Naive thymus-derived CD4-positive, alpha-beta T cell (primary cell): ENCODE results near the gene RELL2. TPM values are rescaled to one million over a fixed set of nuclear protein-coding genes. Genes with fewer than 3 reads are reported as not detected.

Experiments used
- ATAC-seq: fragments of 150-1000 bp; cut with Tn5 transposase; 2 replicates; pipeline ENCODE4 v1.10.0; 2021; ENCODE audit warnings: mild to moderate bottlenecking, moderate library complexity
- CTCF ChIA-PET: fragments of 350-600 bp; sonication (Branson Sonifier 250); formaldehyde crosslinking; loops from one replicate; lab custom pipeline; 2021; ENCODE audit warnings: antibody characterized with exemption; lab: Charles Lee
- POLR2A ChIA-PET: fragments of 350-600 bp; sonication (Branson Sonifier 250); formaldehyde crosslinking; loops from one replicate; lab custom pipeline; 2021; ENCODE audit warnings: antibody characterized with exemption, inconsistent platforms; lab: Charles Lee
- DNase-seq, 9 donors: peaks; one replicate each; pipeline versions ENCODE4 v3.0.0 to v3.0.0-alpha.2; 2020 to 2022; ENCODE audit warnings: mixed read lengths in 1 of 9
- H3K27ac ChIP-seq: one replicate; pipeline ENCODE4 v1.7.0; 2013; ENCODE audit warnings: mild to moderate bottlenecking, low read depth, low read length, moderate library complexity
- H3K27me3 ChIP-seq, 2 donors: one replicate each; pipeline ENCODE4 v1.7.0; 2013; ENCODE audit warnings: low read length in 2 of 2, mild to moderate bottlenecking in 2 of 2, moderate library complexity in 2 of 2; ENCODE audit not compliant: control insufficient read depth in 2 of 2, insufficient read depth in 2 of 2
- H3K36me3 ChIP-seq, 3 experiments: 1 replicate in 2 of 3; 2 replicates in 1 of 3; pipeline ENCODE4 v1.7.0; 2013; ENCODE audit warnings: low read length in 3 of 3, mild to moderate bottlenecking in 3 of 3, moderate library complexity in 1 of 3; ENCODE audit not compliant: insufficient read depth in 3 of 3, control insufficient read depth in 2 of 3
- H3K4me1 ChIP-seq, 2 donors: one replicate each; pipeline ENCODE4 v1.7.0; 2013; ENCODE audit warnings: low read length in 2 of 2, mild to moderate bottlenecking in 2 of 2, moderate library complexity in 1 of 2; ENCODE audit not compliant: control insufficient read depth in 2 of 2, insufficient read depth in 2 of 2
- H3K4me3 ChIP-seq: 2 replicates; pipeline ENCODE4 v1.7.0; 2013; ENCODE audit warnings: mild to moderate bottlenecking, low read length
- H3K9me3 ChIP-seq, 3 experiments: 1 replicate in 2 of 3; 2 replicates in 1 of 3; pipeline ENCODE4 v1.7.0; 2013; ENCODE audit warnings: low read length in 3 of 3; ENCODE audit not compliant: control insufficient read depth in 2 of 3
- H3K27ac Mint-ChIP-seq, 9 donors: one replicate each; pipeline ENCODE4 v1.8.0; 2020 to 2022; ENCODE audit warnings: mixed read lengths in 9 of 9, mild to moderate bottlenecking in 8 of 9, moderate library complexity in 5 of 9, inconsistent platforms in 2 of 9
- H3K27me3 Mint-ChIP-seq, 5 donors: one replicate each; pipeline ENCODE4 v1.8.0; 2021 to 2022; ENCODE audit warnings: mixed read lengths in 5 of 5, mild to moderate bottlenecking in 1 of 5
- H3K36me3 Mint-ChIP-seq, 5 donors: one replicate each; pipeline ENCODE4 v1.8.0; 2020 to 2022; ENCODE audit warnings: mixed read lengths in 5 of 5, mild to moderate bottlenecking in 3 of 5, inconsistent platforms in 1 of 5
- H3K4me1 Mint-ChIP-seq, 7 donors: one replicate each; pipeline ENCODE4 v1.8.0; 2020 to 2022; ENCODE audit warnings: mixed read lengths in 7 of 7, mild to moderate bottlenecking in 3 of 7, inconsistent platforms in 1 of 7
- H3K4me3 Mint-ChIP-seq, 10 donors: one replicate each; pipeline ENCODE4 v1.8.0; 2020 to 2022; ENCODE audit warnings: mild to moderate bottlenecking in 10 of 10, mixed read lengths in 10 of 10, moderate library complexity in 6 of 10, inconsistent platforms in 2 of 10
- H3K9me3 Mint-ChIP-seq, 11 donors: one replicate each; pipeline ENCODE4 v1.8.0; 2020 to 2022; ENCODE audit warnings: mixed read lengths in 11 of 11, mild to moderate bottlenecking in 4 of 11, inconsistent platforms in 1 of 11, moderate library complexity in 1 of 11
- intact Hi-C, 2 donors: fragments of 100-400 bp; cut with micrococcal nuclease; formaldehyde crosslinking; loops; one replicate each; pipeline ENCODE4 v1.15.1; 2023
- polyA plus RNA-seq, 2 donors: library from polyadenylated mRNA; unstranded; fragments of 300-500 nt; fragmentation: Illumina TruSeq; gene quantifications; one replicate each; pipeline ENCODE4 v1.2.3, GENCODE V29; 2021
- total RNA-seq, 6 experiments: library from RNA in 5 of 6; stranded (reverse) in 5 of 6; gene quantifications; 1 replicate in 5 of 6; 2 replicates in 1 of 6; pipeline ENCODE4 v1.2.3 and lab custom pipeline; 2021 to 2026

RELL2 gene
- total and polyA plus RNA-seq, 7 experiments from 2014 or later = 1.8 to 21.7 (median 16.6) TPM

DNA sequence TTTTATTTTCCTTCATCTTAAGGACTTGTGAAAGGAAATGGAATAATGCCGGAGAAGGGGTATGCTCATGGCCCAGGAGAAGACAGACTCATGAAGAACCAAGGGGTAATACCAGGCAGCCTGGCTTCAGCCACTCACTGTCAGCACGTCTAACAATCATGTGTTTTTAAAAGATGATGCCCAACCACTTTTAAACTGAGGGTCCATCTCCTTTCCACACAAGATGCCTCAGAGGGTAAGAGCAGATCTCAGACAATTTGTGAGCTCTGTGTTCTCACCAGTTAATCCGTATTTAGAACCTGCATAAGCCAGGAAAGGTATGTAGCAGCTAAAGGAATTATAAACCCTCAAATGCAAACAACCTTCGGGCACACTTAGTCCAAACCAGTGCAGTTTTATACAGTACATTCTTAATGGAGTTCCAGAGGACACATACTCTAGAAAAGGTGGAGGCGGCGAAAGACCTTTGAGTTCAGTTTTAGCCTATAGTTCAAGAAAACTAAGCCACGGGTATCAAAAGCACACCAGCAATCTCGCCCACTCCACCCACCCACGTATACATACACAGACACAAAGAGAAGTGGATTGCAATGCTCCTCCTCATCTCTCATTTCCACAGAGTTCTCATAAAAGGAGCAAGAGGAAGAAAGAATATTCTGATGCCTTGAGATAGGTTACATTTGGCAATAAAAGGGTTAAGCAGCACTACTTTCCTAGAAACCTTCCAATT, 20.6 kb upstream of the RELL2 start:
- no peaks in the 10 kb centered on the region for H3K27me3 ChIP-seq
- Mint-ChIP-seq H3K4me3 (peak overlapping the region; percentile 94 to 100 (median 100)), H3K4me1 (peaks cover 53 to 70% (median 61%) of the 10 kb centered on the region in 7 donors), H3K36me3 (peaks cover 9 to 26% (median 9%) of the 10 kb centered on the region in 5 donors), H3K27me3 (no peaks in the 10 kb centered on the region), H3K27ac (peak overlapping the region; percentile 78 to 99 (median 94)), H3K9me3 (no peaks in the 10 kb centered on the region)
- CTCF ChIA-PET = interaction anchor here (1.1 to 8.7 kb wide), 7 partner anchors 9 to 52 kb away, joined by 3 to 222 read pairs (median 7); no protein-coding TSS in a partner anchor
- H3K27ac ChIP-seq = peak overlapping the region; percentile 97
- DNase-seq (no peak), ATAC-seq (no peak)
- no peaks in the 10 kb centered on the region for H3K9me3 ChIP-seq
- peak overlapping the region; percentile 77 for H3K4me3 ChIP-seq
- POLR2A ChIA-PET = interaction anchor here (0.7 to 7.5 kb wide), 6 partner anchors 9 to 295 kb away, joined by 3 to 124 read pairs (median 61); partner anchors contain the start of genes HDAC3 and RELL2
- peaks cover 29 to 40% of the 10 kb centered on the region in 2 donors for H3K4me1 ChIP-seq
- intact Hi-C loops = loop anchor here (5.0 to 10.0 kb wide), 9 partner anchors 34 to 1789 kb away; partner anchors contain the start of genes APBB3 (in 2 of the 2), SLC35A4 (in 2 of the 2), ANKHD1 (in 1 of the 2) and NDFIP1 (in 1 of the 2)
- peaks cover 0 to 9% (median under 1%) of the 10 kb centered on the region in 3 experiments for H3K36me3 ChIP-seq

DNA sequence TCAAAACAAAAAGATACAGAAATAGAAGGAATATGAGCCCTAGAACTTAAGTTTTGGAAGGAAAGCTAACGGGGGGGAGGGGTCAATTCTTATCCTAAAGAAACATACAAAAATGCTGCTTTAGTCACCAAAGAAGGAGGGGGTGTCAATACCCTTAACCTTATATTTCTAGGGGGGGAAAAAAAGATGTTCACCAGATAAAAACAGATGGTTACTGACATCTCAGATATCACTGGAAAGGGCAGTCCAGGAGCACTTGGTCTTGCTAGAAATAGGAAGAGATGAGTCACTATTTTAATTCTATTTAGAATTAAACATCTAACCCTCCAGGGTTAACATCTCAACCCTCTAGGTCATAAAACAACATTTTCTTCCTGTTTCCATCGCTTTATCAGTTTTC, 19.7 kb upstream of the RELL2 start:
- intact Hi-C loops = loop anchor here (5.0 to 10.0 kb wide), 9 partner anchors 35 to 1788 kb away; partner anchors contain the start of genes APBB3 (in 2 of the 2), SLC35A4 (in 2 of the 2), ANKHD1 (in 1 of the 2) and NDFIP1 (in 1 of the 2)
- ATAC-seq (no peak), DNase-seq (no peak)
- no peaks in the 10 kb centered on the region for H3K9me3 Mint-ChIP-seq
- peak overlapping the region; percentile 91 to 99 (median 95) for H3K27ac Mint-ChIP-seq
- no peaks in the 10 kb centered on the region for H3K27me3 Mint-ChIP-seq
- peak overlapping the region; percentile 97 for H3K27ac ChIP-seq
- POLR2A ChIA-PET = interaction anchor here (0.7 to 7.5 kb wide), 9 partner anchors 9 to 296 kb away, joined by 3 to 124 read pairs (median 6); partner anchors contain the start of genes HDAC3 and RELL2
- no peaks in the 10 kb centered on the region for H3K9me3 ChIP-seq
- H3K27me3 ChIP-seq = no peaks in the 10 kb centered on the region
- H3K4me1 Mint-ChIP-seq = peaks cover 48 to 65% (median 59%) of the 10 kb centered on the region in 7 donors
- H3K4me3 ChIP-seq = peak overlapping the region; percentile 77
- CTCF ChIA-PET = interaction anchor here (0.6 to 8.7 kb wide), 10 partner anchors 8 to 373 kb away, joined by 3 to 222 read pairs (median 5); no protein-coding TSS in a partner anchor
- peaks cover 23 to 32% of the 10 kb centered on the region in 2 donors for H3K4me1 ChIP-seq
- peaks cover 0 to 17% (median 5%) of the 10 kb centered on the region in 3 experiments for H3K36me3 ChIP-seq
- peak overlapping the region; percentile 94 to 100 (median 100) for H3K4me3 Mint-ChIP-seq
- H3K36me3 Mint-ChIP-seq = peaks cover 9 to 28% (median 13%) of the 10 kb centered on the region in 5 donors

DNA sequence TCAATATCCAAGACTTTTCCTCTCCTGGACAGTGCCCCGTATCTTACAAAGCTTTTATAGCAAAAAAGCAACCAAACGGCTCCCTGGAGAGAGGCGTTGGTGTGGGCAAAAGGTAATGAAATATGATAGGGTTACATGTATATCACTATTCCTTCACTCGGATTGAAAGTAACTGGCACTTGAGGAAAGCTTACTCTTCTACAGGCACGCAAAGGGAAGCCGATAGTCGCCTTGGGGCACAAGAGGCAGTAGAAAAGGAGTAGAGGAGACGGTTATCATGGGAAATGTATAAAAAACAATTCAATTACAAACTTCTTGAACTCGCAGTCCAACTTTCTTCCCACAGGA, 19.1 kb upstream of the RELL2 start:
- Mint-ChIP-seq H3K4me1 (peaks cover 42 to 60% (median 54%) of the 10 kb centered on the region in 7 donors), H3K4me3 (peak overlapping the region; percentile 94 to 100 (median 100)), H3K36me3 (peaks cover 9 to 26% (median 13%) of the 10 kb centered on the region in 5 donors), H3K27ac (peak overlapping the region; percentile 91 to 99 (median 95)), H3K27me3 (no peaks in the 10 kb centered on the region), H3K9me3 (no peaks in the 10 kb centered on the region)
- Histone ChIP-seq H3K27ac (peak overlapping the region; percentile 97), H3K27me3 (no peaks in the 10 kb centered on the region), H3K9me3 (no peaks in the 10 kb centered on the region), H3K4me1 (peaks cover 23 to 26% of the 10 kb centered on the region in 2 donors), H3K4me3 (peak overlapping the region; percentile 77), H3K36me3 (peaks cover 0 to 20% (median 5%) of the 10 kb centered on the region in 3 experiments)
- peak in 1 of 9 donors; percentile 24 for DNase-seq
- no peak for ATAC-seq
- intact Hi-C loops = loop anchor here (5.0 to 10.0 kb wide), 9 partner anchors 35 to 1787 kb away; partner anchors contain the start of genes APBB3 (in 2 of the 2), SLC35A4 (in 2 of the 2), ANKHD1 (in 1 of the 2) and NDFIP1 (in 1 of the 2)
- CTCF ChIA-PET = interaction anchor here (1.0 to 8.7 kb wide), 7 partner anchors 10 to 262 kb away, joined by 3 to 222 read pairs (median 7); no protein-coding TSS in a partner anchor
- POLR2A ChIA-PET = interaction anchor here (0.6 to 7.5 kb wide), 9 partner anchors 8 to 496 kb away, joined by 3 to 124 read pairs (median 5); partner anchors contain the start of genes HDAC3 and RELL2

DNA sequence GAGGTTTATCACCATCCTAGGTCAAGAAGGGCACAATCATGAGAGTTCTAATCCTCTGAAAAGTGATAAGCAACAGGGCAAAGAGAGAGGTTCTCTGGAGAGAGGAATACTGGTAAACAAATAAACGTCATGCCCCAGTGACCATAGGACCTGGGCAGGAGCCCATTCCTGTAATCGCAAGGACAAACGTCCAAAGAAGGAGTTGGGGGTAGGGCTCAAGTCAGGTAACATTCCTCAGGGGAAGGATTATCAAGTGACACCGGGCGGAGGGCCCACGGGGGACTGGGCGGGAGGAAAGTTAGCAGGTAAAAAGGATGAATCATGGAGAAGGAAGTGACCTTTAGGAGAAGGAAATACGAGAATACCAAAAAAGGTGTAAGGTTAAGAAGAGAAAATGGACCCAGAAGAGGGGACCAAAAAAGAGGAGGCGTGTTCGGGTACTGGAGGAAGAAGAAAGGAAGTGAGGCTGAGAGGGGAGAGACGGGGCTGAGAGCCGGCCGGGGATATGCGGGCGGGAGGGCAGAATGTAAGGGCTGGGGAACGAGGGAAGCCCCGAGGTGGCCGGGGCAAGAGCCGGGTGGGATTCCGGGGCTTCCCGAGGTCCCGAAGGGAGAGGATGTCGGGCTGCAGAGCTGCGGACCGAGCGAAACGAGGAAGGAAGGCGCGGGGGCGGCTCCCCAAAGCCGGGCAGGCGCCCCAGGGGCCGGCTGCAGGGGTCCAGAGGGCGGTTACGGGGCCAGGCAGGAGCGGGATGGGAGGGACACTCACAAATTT, 18.6 kb upstream of the RELL2 start:
- ChIA-PET POLR2A (interaction anchor here (0.6 to 7.5 kb wide), 14 partner anchors 8 to 496 kb away, joined by 3 to 124 read pairs (median 5); partner anchors contain the start of genes FCHSD1, HDAC3, RELL2 and TAF7), CTCF (interaction anchor here (0.5 to 8.7 kb wide), 15 partner anchors 11 to 927 kb away, joined by 3 to 222 read pairs (median 7); partner anchors contain the start of genes FCHSD1, HDAC3 and RELL2)
- H3K4me3 ChIP-seq = peak overlapping the region; percentile 77
- H3K9me3 Mint-ChIP-seq = no peaks in the 10 kb centered on the region
- H3K27me3 ChIP-seq = no peaks in the 10 kb centered on the region
- peak overlapping the region; percentile 91 to 99 (median 95) for H3K27ac Mint-ChIP-seq
- intact Hi-C loops = loop anchor here (5.0 to 10.0 kb wide), 9 partner anchors 36 to 1787 kb away; partner anchors contain the start of genes APBB3 (in 2 of the 2), SLC35A4 (in 2 of the 2), ANKHD1 (in 1 of the 2) and NDFIP1 (in 1 of the 2)
- H3K4me1 Mint-ChIP-seq = peaks cover 42 to 61% (median 52%) of the 10 kb centered on the region in 7 donors
- H3K9me3 ChIP-seq = no peaks in the 10 kb centered on the region
- DNase-seq (peak in 8 of 9 donors; percentile 41 to 62 (median 56)), ATAC-seq (peak; percentile 21)
- H3K27me3 Mint-ChIP-seq = no peaks in the 10 kb centered on the region
- H3K27ac ChIP-seq = peak overlapping the region; percentile 97
- peaks cover 19 to 24% of the 10 kb centered on the region in 2 donors for H3K4me1 ChIP-seq
- peak overlapping the region; percentile 94 to 100 (median 100) for H3K4me3 Mint-ChIP-seq
- H3K36me3 Mint-ChIP-seq = peaks cover 11 to 27% (median 16%) of the 10 kb centered on the region in 5 donors
- H3K36me3 ChIP-seq = peaks cover 0 to 21% (median 5%) of the 10 kb centered on the region in 3 experiments

DNA sequence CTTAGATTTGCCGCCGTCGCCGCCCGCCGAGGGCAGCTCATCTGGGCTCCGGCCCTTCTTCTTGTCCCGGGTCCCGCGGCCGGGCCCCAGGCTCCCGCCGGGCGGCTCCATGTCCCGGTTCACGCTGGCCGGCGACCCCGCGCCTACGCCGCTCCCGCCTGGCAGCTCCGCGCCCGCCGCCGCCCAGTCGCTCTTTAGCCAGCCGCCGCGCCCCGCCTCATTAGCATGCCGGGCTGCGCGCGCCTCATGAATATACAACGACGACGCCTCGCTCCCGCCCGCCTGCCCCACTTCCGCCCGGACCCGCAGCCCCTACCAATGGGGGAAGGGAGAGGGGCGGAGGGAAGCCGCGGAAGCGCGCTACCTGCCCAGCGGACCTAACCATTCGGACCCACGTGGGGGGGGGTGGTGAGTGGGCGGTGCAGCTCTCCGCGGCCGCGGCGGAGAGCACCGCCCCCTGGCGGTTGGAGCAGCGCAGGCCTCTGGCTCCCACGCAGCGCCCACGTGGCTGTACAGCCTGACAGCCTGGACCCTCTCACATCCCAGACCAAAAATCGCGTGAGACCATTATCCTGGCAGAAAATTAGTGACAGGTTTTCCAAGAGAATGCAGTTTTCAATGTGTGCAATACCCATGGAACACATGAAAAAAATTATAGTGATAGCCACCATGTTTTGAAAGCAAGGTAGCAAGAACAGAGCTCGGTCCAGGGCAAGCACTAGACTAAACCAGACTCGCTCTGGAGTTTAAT, 17.8 kb upstream of the RELL2 start, which contains the start of gene DIAPH1:
Gene DIAPH1, minus strand, starts transcription at position 197 of the 751 bp plus-strand sequence. Its CDS starts 86 bp downstream, at position 111.
- ATAC-seq (peak; percentile 98), DNase-seq (peak; percentile 91 to 98 (median 96))
- peaks cover 13 to 28% (median 19%) of the 10 kb centered on the region in 5 donors for H3K36me3 Mint-ChIP-seq
- H3K4me3 ChIP-seq = peak within 1 kb of the TSS; percentile 77
- peaks cover 44 to 61% (median 56%) of the 10 kb centered on the region in 7 donors for H3K4me1 Mint-ChIP-seq
- no peaks in the 10 kb centered on the region for H3K9me3 ChIP-seq
- H3K4me1 ChIP-seq = peaks cover 11 to 22% of the 10 kb centered on the region in 2 donors
- peak within 1 kb of the TSS; percentile 91 to 99 (median 95) for H3K27ac Mint-ChIP-seq
- peak within 1 kb of the TSS; percentile 97 for H3K27ac ChIP-seq
- H3K27me3 ChIP-seq = no peaks in the 10 kb centered on the region
- H3K9me3 Mint-ChIP-seq = no peaks in the 10 kb centered on the region
- H3K36me3 ChIP-seq = peaks cover 0 to 21% (median 5%) of the 10 kb centered on the region in 3 experiments
- peak within 1 kb of the TSS; percentile 94 to 100 (median 100) for H3K4me3 Mint-ChIP-seq
- ChIA-PET CTCF (interaction anchor here (0.5 to 8.7 kb wide), 17 partner anchors 9 to 927 kb away, joined by 3 to 222 read pairs (median 7); partner anchors contain the start of genes FCHSD1, HDAC3 and RELL2), POLR2A (interaction anchor here (0.6 to 7.5 kb wide), 17 partner anchors 11 to 299 kb away, joined by 3 to 124 read pairs (median 4); partner anchors contain the start of genes FCHSD1, HDAC3, RELL2 and TAF7)
- no peaks in the 10 kb centered on the region for H3K27me3 Mint-ChIP-seq
- intact Hi-C loops = loop anchor here (1.0 to 10.0 kb wide), 19 partner anchors 14 to 1786 kb away; partner anchors contain the start of genes ANKHD1 (in 2 of the 2), APBB3 (in 2 of the 2), HDAC3 (in 2 of the 2) and RELL2 (in 2 of the 2)
